SK-N-MC (cell line): Measurements from ENCODE around the gene CTDSP2.
A peak's percentile ranks its signal among the peaks of the same experiment; 100 is the strongest.

ENCODE experiments used
- DNase-seq: peaks from one replicate; pipeline ENCODE4 v3.0.0-alpha.2; 2011; ENCODE audit warnings: low read depth, low spot score
- H3K27ac ChIP-seq: fragments of 200-600 bp; sonication (generic); 2 replicates; pipeline ENCODE4 v1.5.1; 2016; ENCODE audit warnings: mixed run types
- H3K36me3 ChIP-seq: fragments of 200-600 bp; sonication (generic); 2 replicates; pipeline ENCODE4 v1.6.1; 2017; ENCODE audit warnings: antibody characterized with exemption, low read length, mixed read lengths; ENCODE audit not compliant: insufficient read depth
- H3K4me3 ChIP-seq: fragments of 200-600 bp; sonication (generic); 2 replicates; pipeline ENCODE4 v1.5.1; 2016
- H3K9ac ChIP-seq: fragments of 200-600 bp; sonication (generic); 2 replicates; pipeline ENCODE4 v1.8.0; 2017; ENCODE audit warnings: mixed run types, mixed read lengths; ENCODE audit not compliant: insufficient read length
- H3K9me3 ChIP-seq: fragments of 200-600 bp; sonication (generic); 2 replicates; pipeline ENCODE4 v1.6.1; 2017; ENCODE audit warnings: low read depth, mild to moderate bottlenecking, antibody characterized with exemption, low read length, moderate library complexity, mixed read lengths
- EZH2 ChIP-seq: fragments of 200-600 bp; sonication (generic); IDR thresholded peaks from one replicate; pipeline ENCODE4 v1.6.1; 2017; ENCODE audit warnings: antibody characterized with exemption
- FOXP2 ChIP-seq: optimal IDR thresholded peaks from 2 replicates; pipeline ENCODE3; 2011; ENCODE audit warnings: mild to moderate bottlenecking, moderate library complexity; ENCODE audit not compliant: insufficient read depth; ENCODE audit errors: extremely low read length, control extremely low read depth
- POLR2AphosphoS5 ChIP-seq: IDR thresholded peaks from 2 replicates; pipeline ENCODE4 v1.6.1; 2012; ENCODE audit warnings: mild to moderate bottlenecking, low read depth, low read length, borderline replicate concordance

The CTDSP2 gene, protein sequence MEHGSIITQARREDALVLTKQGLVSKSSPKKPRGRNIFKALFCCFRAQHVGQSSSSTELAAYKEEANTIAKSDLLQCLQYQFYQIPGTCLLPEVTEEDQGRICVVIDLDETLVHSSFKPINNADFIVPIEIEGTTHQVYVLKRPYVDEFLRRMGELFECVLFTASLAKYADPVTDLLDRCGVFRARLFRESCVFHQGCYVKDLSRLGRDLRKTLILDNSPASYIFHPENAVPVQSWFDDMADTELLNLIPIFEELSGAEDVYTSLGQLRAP

DNA sequence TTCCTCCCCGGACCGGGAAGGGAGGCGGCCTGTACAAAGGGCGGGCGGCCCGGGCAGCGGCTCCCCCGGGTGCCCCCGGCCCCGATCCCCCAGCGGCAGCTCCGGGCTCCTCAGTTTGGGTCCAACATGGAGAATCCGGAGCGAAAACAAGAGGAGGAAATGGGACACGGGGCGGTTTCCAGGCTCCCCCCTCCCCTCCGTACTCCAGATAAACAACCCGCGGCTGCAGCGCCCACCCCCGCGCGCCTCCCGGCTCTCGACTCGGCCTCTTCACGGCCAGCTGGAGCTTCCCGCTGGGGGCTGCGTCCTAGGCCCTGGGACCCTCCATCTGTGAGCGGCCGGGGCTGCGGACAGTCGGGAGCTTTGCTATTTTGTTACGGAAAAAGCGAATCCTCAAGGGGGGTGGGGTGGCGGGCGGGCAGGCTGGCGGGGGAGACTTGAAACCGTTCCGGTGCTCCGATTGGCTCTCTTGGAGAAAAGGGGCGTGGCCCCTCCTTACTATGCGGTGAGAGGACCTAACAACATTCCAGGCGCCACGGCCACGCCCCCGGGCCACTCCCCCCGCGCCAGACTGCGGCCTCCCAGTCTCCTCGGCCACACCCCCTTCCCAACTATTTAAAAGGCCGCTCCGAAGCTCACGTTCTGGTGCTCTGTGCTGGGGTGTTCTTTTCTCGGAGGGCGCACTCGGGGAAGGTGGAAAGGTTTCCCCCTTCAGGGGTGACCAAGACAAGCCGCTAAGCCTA lies at the start of gene CTDSP2:
Gene CTDSP2, minus strand, starts transcription at position 153 of the 743 bp plus-strand sequence. CDS start 294 bp downstream, outside the sequence.
- peak; percentile 92 for TF ChIP-seq POLR2AphosphoS5
- peak; percentile 88 for TF ChIP-seq FOXP2
- TF ChIP-seq EZH2, result no peak

GRCh38 chr12:57896115-57896433 lies 49.5 kb upstream of the CTDSP2 start:
- TF ChIP-seq POLR2AphosphoS5 (no peak), FOXP2 (no peak), EZH2 (no peak)
- H3K36me3 ChIP-seq, result no peaks in the 10 kb centered on the region
- H3K4me3 ChIP-seq, result peak overlapping the region; percentile 79
- H3K9ac ChIP-seq, result peak overlapping the region; percentile 87
- H3K27ac ChIP-seq, result peak overlapping the region; percentile 99
- no peak for DNase-seq
- no peaks in the 10 kb centered on the region for H3K9me3 ChIP-seq

More for the DNA sequence above, at the start of gene CTDSP2:
- no peaks in the 10 kb centered on the region for H3K9me3 ChIP-seq
- DNase-seq, result peak; percentile 90
- no peaks in the 10 kb centered on the region for H3K36me3 ChIP-seq
- H3K4me3 ChIP-seq, result peak within 1 kb of the TSS; percentile 97
- H3K27ac ChIP-seq, result peak within 1 kb of the TSS; percentile 92
- H3K9ac ChIP-seq, result peak within 1 kb of the TSS; percentile 90

DNA sequence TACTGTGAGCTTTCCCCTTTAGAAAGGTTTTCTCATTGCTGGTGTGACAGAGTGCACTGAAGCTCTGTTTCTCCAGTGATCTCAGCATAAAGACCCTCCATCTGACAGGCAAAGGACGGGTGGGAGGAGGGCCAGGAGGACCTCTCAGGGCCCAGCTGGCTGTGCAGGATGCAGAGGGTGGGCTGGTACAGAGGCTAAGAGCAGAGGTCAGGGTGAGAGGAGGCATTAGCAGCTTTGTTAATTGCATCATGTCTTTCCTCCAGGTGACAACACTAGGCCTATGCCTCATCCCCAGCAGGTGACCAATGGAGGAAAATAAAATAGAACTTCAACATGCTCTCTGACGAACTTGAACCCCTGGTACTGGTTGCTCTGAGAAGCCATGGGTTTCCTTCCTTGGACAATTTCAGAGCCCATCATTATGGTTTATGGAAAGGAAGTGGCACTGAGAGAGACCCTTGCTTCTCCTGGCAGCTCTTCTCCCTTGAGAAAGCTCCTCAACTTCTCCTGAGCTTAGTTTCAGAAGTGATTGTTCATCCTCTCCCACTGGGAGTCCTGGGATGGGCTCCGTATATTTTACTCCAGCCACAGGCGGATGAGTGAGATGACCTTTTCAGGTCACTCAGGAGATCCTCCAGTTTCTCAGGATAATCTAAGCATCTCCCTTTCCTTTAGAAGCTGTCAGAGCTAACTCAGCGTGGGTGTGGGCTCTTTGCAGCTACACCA lies 49.0 kb upstream of the CTDSP2 start:
- H3K36me3 ChIP-seq, result no peaks in the 10 kb centered on the region
- H3K9me3 ChIP-seq, result no peaks in the 10 kb centered on the region
- H3K9ac ChIP-seq, result peak overlapping the region; percentile 87
- H3K27ac ChIP-seq, result peak overlapping the region; percentile 99
- no peak for DNase-seq
- TF ChIP-seq EZH2 (no peak), POLR2AphosphoS5 (peak; percentile 24; the same call in 1 of the 2 replicates)
- H3K4me3 ChIP-seq, result peak overlapping the region; percentile 79

DNA sequence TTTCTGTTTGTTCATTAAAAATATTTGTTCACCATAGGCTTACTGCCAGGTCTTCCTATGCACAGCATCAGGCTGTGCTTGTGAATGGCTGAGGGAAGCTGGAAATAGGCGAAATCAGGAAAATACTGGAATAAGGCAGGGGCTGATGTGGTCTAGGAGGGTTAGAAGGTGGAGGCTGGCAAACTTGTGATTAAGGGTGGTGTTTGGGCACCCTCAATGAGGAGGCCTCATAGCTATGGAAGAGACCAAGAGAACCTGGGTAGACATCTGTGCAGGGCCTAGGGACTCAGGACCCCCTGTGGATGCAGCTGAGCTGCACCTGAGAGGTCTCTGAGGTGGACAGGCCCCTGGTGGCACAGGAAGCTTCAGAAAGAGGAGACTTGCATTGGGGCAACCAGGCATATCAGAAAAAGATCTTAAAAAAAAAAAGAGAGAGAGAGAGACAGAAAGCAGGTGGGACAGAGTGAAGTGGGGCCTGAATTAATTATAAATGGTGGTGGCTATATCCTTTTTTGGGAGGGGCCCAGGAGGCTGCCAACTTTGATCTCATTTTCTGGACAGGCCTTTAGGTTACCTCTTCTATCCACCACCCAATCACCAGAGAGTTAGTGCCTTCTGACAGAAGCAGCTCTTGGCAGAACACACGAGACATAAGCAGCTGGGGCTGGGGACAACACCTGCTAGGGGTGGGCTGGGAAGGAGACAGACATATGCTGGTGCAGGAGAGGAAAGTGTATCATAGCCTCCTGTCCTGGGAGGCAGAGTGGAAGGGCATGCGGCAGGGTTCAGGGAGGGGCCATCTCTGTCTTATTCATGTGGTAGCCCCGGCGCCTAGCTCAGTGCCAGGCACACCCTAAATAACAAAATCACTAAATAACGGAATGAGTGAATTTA lies 48.1 kb upstream of the CTDSP2 start:
- peak overlapping the region; percentile 99 for H3K27ac ChIP-seq
- no peak for DNase-seq
- peak overlapping the region; percentile 82 for H3K9ac ChIP-seq

DNA sequence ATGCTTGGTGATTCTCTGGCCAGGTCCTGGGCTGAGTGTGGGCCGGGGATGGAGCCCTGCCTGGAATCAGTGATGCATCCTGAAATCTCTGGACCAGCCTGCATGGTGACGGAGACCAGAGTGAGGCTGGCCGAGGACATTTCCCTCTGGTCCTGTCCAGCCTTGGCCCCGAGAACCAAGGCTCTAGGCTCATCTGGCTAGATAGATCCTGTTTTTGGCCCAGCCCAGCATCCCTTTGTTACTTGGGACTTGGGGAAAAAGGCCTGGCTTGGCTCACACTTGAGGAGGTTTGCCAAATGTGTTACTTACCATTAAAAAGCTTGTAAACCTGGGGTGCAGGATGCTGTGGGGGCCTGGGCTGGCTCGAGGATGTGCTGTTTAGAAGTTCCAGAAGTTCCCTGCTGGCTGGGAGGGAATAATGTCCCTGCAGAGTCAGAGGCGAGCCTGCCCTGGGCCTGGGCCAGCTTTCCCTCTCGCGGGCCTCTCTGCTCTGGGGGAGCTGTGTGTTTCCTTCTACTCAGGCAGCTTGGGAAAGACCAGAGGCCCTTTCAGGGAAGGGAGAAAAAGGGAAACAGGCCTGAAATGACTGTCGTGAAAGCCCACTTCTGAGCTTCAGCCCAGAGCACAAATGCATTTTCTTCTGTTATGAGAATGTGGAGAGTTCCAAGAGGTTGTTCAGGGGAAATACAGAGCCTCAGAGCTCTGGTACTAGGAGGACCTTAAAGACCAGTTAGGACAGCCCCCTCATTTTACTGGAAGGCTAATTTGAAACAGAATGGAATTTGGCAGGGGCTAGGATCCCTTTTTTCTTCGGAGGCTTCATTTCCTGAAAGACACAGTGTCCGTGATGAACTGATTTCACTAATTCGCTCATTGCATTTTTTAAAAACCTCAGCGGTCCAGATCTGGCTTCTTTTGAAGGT lies 47.2 kb upstream of the CTDSP2 start:
- peak overlapping the region; percentile 82 for H3K9ac ChIP-seq
- H3K4me3 ChIP-seq, result peak overlapping the region; percentile 68
- no peaks in the 10 kb centered on the region for H3K9me3 ChIP-seq
- no peaks in the 10 kb centered on the region for H3K36me3 ChIP-seq
- TF ChIP-seq POLR2AphosphoS5 (peak; percentile 64), EZH2 (no peak), FOXP2 (peak; percentile 81)
- H3K27ac ChIP-seq, result peak overlapping the region; percentile 99
- DNase-seq, result peak; percentile 80

More for the DNA sequence above, 48.1 kb upstream of the CTDSP2 start:
- TF ChIP-seq POLR2AphosphoS5 (no peak), EZH2 (no peak), FOXP2 (no peak)
- Histone ChIP-seq H3K36me3 (no peaks in the 10 kb centered on the region), H3K4me3 (peak overlapping the region; percentile 68), H3K9me3 (no peaks in the 10 kb centered on the region)

- TF ChIP-seq EZH2 (no peak), POLR2AphosphoS5 (no peak), FOXP2 (no peak)
- no peak overlapping the region for H3K4me3 ChIP-seq
Measured at GRCh38 chr12:57892232-57892972, 45.9 kb upstream of the CTDSP2 start.

More at GRCh38 chr12:57892232-57892972, 45.9 kb upstream of the CTDSP2 start:
- H3K36me3 ChIP-seq, result no peaks in the 10 kb centered on the region
- H3K9me3 ChIP-seq, result no peaks in the 10 kb centered on the region
- no peak for DNase-seq
- peak overlapping the region; percentile 99; the same call in 1 of the 2 replicates for H3K27ac ChIP-seq
- H3K9ac ChIP-seq, result no peak overlapping the region
